HG02798 (cell line): ENCODE data around the gene STPG1.
A peak's percentile ranks its signal among the peaks of the same experiment; 100 is the strongest.
"Not testable (repeated sequence)": the region's sequence is repeated elsewhere in the genome, so short reads cannot be mapped to it uniquely, and the experiment has no call there.

ENCODE experiments used
- ATAC-seq: cut with Tn5 transposase; IDR thresholded peaks from one replicate; pipeline ENCODE4 v1.9.1; 2021; ENCODE audit warnings: mild to moderate bottlenecking; ENCODE audit not compliant: unreplicated experiment, poor library complexity

Gene STPG1

DNA sequence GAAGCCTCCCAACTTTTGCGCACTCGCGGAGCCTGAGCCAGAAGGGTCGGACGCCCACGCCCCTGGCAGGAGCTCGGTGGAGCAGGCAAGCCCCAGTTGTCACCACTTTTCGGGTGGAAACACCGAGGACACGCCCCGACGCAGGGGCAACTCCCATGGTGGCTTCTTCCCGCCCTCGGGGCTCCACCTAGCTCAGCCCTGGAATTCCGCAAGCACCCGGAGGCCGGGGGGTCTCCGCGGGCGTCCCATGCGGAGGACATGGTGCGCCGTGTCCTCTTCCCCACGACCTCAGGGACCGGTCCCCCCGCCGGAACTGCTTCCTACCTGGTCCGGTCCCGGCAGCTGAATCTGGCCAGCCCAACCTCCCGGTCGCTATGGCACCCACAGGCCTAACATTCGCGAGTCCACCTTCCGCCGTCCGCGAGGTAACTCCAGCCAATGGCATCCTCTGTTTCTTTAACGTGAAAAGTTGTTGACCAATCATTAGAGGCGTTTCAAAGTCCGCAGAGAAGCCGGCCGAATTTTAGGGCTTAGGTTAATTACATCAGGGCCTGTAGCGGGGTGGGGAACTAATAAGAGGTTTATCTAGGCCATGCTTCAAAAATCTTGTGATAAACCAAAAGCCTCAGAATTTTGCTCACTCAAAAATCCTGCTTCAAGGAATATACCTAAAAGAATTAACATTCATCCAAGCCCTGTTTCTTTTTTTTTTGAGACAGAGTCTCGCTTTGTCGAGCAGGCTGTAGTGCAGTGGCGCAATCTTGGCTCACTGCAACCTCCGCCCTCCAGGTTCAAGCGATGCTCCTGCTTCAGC, at the start of gene STPG1:
TSS of gene STPG1 (minus strand) at position 433 of the 814 bp plus-strand sequence. CDS start 12,394 bp downstream, outside the sequence.
- peak; percentile 36 for ATAC-seq

GRCh38 chr1:24462128-24462527, 48.5 kb upstream of the STPG1 start:
- not testable (repeated sequence) for ATAC-seq

GRCh38 chr1:24459551-24460266, 46.1 kb upstream of the STPG1 start:
- no peak for ATAC-seq

GRCh38 chr1:24457866-24458265, 44.3 kb upstream of the STPG1 start:
- ATAC-seq = no peak

GRCh38 chr1:24455272-24455671, 41.7 kb upstream of the STPG1 start:
- no peak for ATAC-seq

DNA sequence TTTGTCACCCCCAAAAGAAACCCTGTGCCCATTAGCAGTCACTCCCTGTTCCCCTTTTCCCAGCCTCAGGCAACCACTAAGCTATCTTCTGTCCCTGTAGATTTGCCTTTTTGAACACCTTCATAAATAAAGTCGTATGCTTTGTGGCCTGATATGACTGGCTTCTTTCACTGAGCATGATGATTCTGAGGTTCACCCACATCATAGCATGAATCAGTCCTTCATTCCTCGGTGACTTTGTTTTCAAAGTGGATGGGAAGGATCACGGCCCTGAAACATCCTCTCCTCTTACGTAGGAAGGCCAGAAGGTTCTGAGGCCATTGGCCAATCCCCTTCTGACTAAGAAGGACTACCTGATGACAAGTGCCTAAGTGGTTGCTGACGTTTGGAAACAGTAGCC, 41.1 kb upstream of the STPG1 start:
- ATAC-seq = no peak

GRCh38 chr1:24452922-24453485, 39.4 kb upstream of the STPG1 start:
- ATAC-seq = no peak

GRCh38 chr1:24451746-24452145, 38.2 kb upstream of the STPG1 start:
- ATAC-seq = no peak

- ATAC-seq = no peak
Observed at GRCh38 chr1:24450857-24451397, 37.3 kb upstream of the STPG1 start.

DNA sequence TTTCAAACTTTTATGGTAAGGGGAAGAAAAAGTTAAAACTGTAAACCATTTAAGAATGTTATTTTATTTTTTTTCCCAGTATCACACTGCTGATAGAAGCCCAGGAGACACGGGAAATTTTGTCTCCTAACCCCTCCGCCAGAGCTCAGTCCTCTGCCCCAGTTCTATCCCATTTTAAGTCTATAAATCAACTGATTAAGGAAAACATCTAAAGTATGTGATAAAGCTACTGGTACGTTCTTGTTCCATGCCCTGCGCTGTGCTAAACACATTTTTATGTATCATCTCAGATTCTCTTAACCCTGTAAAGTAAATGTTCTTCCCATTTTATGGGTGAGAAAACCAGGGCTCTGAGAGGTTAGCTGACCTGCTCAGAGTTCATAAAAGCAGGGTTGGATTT, 36.7 kb upstream of the STPG1 start:
- ATAC-seq = no peak

DNA sequence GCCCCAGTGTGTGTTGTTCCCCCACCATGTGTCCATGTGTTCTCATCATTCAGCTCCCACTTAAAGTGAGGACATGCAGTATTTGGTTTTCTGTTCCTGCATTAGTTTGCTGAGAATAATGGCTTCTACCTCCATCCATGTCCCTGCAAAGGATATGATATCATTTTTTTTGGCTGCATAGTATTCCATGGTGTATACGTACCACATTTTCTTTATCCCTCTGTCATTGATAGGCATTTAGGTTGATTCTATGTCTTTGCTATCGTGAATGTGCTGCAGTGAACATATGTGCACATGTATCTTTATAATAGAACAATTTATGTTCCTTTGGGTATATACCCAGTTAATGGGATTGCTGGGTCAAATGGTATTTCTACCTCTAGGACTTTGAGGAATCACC, 32.9 kb upstream of the STPG1 start:
- not testable (repeated sequence) for ATAC-seq

DNA sequence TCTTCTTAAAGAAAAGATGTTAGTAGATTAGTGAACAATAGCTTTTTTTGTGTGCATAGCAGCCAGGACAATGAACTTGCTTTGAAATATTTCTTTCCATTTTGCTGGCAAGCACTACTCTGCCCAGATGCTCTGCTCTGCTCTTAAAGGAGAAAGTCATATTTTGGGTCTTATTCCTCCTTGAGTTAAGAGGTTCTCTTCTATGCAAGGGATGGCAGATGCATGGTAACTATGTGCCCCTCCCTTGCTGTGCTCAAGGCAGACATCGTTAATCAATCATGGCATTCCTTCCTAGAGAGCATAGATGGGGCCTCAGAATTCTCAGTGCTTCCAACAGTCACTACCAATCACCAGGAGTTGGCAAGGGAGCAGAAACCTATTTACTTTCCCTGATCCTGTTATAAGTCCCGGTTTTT, 29.7 kb upstream of the STPG1 start:
- ATAC-seq = no peak

- no peak for ATAC-seq
Observed at GRCh38 chr1:24442764-24443163, 29.2 kb upstream of the STPG1 start.

GRCh38 chr1:24441996-24442668, 28.6 kb upstream of the STPG1 start:
- ATAC-seq = no peak

GRCh38 chr1:24441480-24441879, 27.9 kb upstream of the STPG1 start:
- no peak for ATAC-seq

- ATAC-seq = no peak
Observed at GRCh38 chr1:24440436-24440835, 26.9 kb upstream of the STPG1 start.

GRCh38 chr1:24438423-24438901, 24.9 kb upstream of the STPG1 start:
- no peak for ATAC-seq

DNA sequence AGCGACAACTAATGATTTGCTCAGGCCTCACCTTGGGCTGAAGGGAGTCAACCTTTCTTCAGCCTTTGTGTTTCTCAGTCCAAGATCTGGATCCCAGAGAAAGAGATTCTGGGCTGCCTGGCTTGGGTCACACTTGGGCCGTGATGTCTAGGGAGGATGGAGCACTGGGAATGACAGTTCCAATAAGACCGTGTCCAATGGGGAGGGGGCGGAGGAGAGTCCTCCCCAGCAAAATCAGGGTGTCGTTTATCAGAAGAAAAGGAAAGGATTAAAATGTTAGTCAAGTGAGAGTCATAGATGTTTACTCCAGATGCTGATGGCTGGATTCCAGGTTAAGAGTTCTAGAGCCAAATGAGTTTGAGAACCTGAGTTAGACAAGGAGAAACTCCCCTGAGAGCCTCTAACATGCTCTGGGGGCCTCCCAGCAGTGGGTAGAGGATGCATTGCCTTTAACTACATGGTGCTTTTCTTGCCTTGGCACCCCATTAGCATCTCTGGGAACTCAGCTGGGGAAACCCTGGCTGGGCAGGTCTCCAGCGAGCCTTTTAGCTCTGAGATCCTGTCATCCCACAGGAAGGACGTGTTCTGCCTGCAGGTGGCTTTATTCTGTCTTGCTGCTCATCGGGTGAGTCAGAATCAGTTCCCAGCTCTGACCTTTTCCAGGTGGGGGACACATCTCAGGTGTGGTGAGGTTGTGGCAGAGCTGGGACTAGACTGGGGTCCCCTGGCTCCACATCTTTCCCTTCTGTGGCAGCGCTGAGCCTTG, 24.2 kb upstream of the STPG1 start:
- ATAC-seq = no peak

DNA sequence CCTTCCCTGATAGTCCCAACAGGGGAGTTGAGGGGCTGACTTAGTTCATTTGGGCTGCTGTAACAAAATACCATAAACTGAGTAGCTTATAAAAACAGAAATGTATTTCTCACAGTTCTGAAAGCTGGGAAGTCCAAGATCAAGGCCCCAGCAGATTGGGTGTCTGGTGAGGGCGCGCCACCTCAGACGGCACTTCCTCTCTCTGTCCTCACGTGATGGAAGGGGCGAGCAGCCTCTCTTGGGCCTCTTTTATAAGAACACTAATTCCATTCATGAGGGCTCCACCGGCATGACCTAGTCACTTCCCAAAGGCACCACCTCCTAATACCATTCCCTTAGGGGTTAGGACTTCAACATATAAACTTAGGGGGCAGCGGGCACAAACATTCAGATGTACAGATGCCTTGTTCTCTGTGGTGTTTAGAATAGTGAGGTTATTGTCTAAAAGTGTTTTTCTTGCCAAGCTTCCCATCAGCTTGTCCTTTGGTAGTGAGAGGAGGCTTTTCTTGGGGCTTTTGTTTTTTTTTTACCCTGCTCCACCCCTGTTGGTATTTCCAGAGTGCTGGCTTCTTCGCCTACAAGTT, 22.3 kb upstream of the STPG1 start:
- no peak for ATAC-seq
